HepG2 (cell line): Measurements from ENCODE around the gene GNB3. TPM values are rescaled to one million over a fixed set of nuclear protein-coding genes. Genes with fewer than 3 reads are reported as not detected.

Experiments
- DNMT3B ChIP-seq: conservative IDR thresholded peaks from 2 replicates; pipeline ENCODE4 v1.6.1; 2016; ENCODE audit warnings: missing biosample characterization, control low read depth
- KDM5B ChIP-seq: sonication (generic); formaldehyde crosslinking; IDR thresholded peaks from 2 replicates; pipeline ENCODE4 v1.4.0; 2020; ENCODE audit warnings: missing genetic modification reagents, mild to moderate bottlenecking, borderline replicate concordance
- MEIS1 ChIP-seq: sonication (generic); formaldehyde crosslinking; IDR thresholded peaks from 2 replicates; pipeline ENCODE4 v1.9.0; 2021; ENCODE audit warnings: mild to moderate bottlenecking, missing genetic modification reagents, moderate library complexity, borderline replicate concordance
- NCOA1 ChIP-seq: sonication (generic); formaldehyde crosslinking; IDR thresholded peaks from 2 replicates; pipeline ENCODE4 v1.9.0; 2021; ENCODE audit warnings: missing genetic modification reagents
- RBAK ChIP-seq: sonication (generic); formaldehyde crosslinking; IDR thresholded peaks from 2 replicates; pipeline ENCODE4 v1.5.1; 2020; ENCODE audit warnings: mild to moderate bottlenecking, missing genetic modification reagents
- RNF2 ChIP-seq: fragments of 450-650 bp; conservative IDR thresholded peaks from 2 replicates; pipeline ENCODE4 v1.6.1; 2016; ENCODE audit warnings: low read depth
- SRSF4 ChIP-seq: fragments of 200-400 bp; formaldehyde crosslinking; IDR thresholded peaks from one replicate; pipeline ENCODE4 v1.6.1; 2018; ENCODE audit warnings: mild to moderate bottlenecking, low read depth, low read length, moderate library complexity; ENCODE audit not compliant: poor library complexity, severe bottlenecking
- TCF12 ChIP-seq, 2 experiments: fragments of 450-650 bp in 1 of 2; sonication (generic) in 1 of 2; formaldehyde crosslinking in 1 of 2; IDR thresholded peaks; 2 replicates each; pipeline versions ENCODE4 v1.6.1 to v1.8.0; 2017 to 2022; ENCODE audit warnings: antibody characterized with exemption in 1 of 2, mild to moderate bottlenecking in 1 of 2, missing genetic modification reagents in 1 of 2, moderate library complexity in 1 of 2
- TSC22D2 ChIP-seq: sonication (generic); formaldehyde crosslinking; IDR thresholded peaks from 2 replicates; pipeline ENCODE4 v1.5.1; 2020; ENCODE audit warnings: missing genetic modification reagents, mild to moderate bottlenecking, borderline replicate concordance
- ZNF644 ChIP-seq: IDR thresholded peaks from 2 replicates; pipeline ENCODE4 v1.6.1; 2016; ENCODE audit warnings: low read depth
- ZNF75D ChIP-seq: sonication (generic); formaldehyde crosslinking; IDR thresholded peaks from 2 replicates; pipeline ENCODE4 v1.8.1; 2023; ENCODE audit warnings: missing genetic modification reagents, mild to moderate bottlenecking, borderline replicate concordance
- ZNF766 ChIP-seq: sonication (generic); formaldehyde crosslinking; IDR thresholded peaks from 2 replicates; pipeline ENCODE4 v1.5.0; 2020; ENCODE audit warnings: missing genetic modification reagents, borderline replicate concordance
- ZSCAN22 ChIP-seq: sonication (generic); formaldehyde crosslinking; IDR thresholded peaks from 2 replicates; pipeline ENCODE4 v1.4.0; 2020; ENCODE audit warnings: mild to moderate bottlenecking, missing genetic modification reagents
- polyA plus RNA-seq, 8 experiments: library from polyadenylated mRNA; depleted of rRNA in 3 of 8; stranded (reverse) in 7 of 8; unstranded in 1 of 8; fragments of >200 nt; fragmentation: Illumina TruSeq in 4 of 8; extraction: Trizol in 4 of 8; gene quantifications; 2 replicates each; pipeline versions ENCODE4 v1.2.1 to v1.2.3, GENCODE V29; 2011 to 2016; ENCODE audit warnings: low read depth in 4 of 8, missing spikeins in 1 of 8, mixed read lengths in 1 of 8; ENCODE audit not compliant: insufficient read depth in 1 of 8
- total RNA-seq, 5 experiments: library from RNA; depleted of rRNA; stranded (reverse); fragments of >200 nt; fragmentation: Illumina TruSeq; extraction: Trizol; gene quantifications; 2 replicates each; pipeline ENCODE4 v1.2.3, GENCODE V29; 2016; ENCODE audit warnings: low read depth in 1 of 5
- TF ChIP-seq, protein P1 (sequence below): sonication (generic); formaldehyde crosslinking; IDR thresholded peaks from 2 replicates; pipeline ENCODE4 v1.8.1; 2023; ENCODE audit warnings: mild to moderate bottlenecking, inconsistent platforms, moderate library complexity, missing genetic modification reagents, borderline replicate concordance
- TF ChIP-seq, protein P2 (sequence below): sonication (generic); formaldehyde crosslinking; IDR thresholded peaks from 2 replicates; pipeline ENCODE4 v1.8.1; 2022; ENCODE audit warnings: low read depth, mild to moderate bottlenecking, missing genetic modification reagents
- TF ChIP-seq, protein P3 (sequence below): sonication (generic); formaldehyde crosslinking; IDR thresholded peaks from 2 replicates; pipeline ENCODE4 v1.4.0; 2020; ENCODE audit warnings: missing genetic modification reagents
- TF ChIP-seq, protein P4 (sequence below): sonication (generic); formaldehyde crosslinking; IDR thresholded peaks from 2 replicates; pipeline ENCODE4 v1.8.0; 2022; ENCODE audit warnings: mild to moderate bottlenecking, missing genetic modification reagents, moderate library complexity
- TF ChIP-seq, protein P5 (sequence below): sonication (generic); formaldehyde crosslinking; conservative IDR thresholded peaks from 2 replicates; pipeline ENCODE4 v1.4.0; 2020; ENCODE audit warnings: mild to moderate bottlenecking, missing genetic modification reagents, moderate library complexity

The GNB3 gene
- total and polyA plus RNA-seq, 2 of the 13 experiments (the other 11 are each of a cell fraction or from before 2014, with no cell fraction given) = 1.3 to 3.6 TPM

DNA sequence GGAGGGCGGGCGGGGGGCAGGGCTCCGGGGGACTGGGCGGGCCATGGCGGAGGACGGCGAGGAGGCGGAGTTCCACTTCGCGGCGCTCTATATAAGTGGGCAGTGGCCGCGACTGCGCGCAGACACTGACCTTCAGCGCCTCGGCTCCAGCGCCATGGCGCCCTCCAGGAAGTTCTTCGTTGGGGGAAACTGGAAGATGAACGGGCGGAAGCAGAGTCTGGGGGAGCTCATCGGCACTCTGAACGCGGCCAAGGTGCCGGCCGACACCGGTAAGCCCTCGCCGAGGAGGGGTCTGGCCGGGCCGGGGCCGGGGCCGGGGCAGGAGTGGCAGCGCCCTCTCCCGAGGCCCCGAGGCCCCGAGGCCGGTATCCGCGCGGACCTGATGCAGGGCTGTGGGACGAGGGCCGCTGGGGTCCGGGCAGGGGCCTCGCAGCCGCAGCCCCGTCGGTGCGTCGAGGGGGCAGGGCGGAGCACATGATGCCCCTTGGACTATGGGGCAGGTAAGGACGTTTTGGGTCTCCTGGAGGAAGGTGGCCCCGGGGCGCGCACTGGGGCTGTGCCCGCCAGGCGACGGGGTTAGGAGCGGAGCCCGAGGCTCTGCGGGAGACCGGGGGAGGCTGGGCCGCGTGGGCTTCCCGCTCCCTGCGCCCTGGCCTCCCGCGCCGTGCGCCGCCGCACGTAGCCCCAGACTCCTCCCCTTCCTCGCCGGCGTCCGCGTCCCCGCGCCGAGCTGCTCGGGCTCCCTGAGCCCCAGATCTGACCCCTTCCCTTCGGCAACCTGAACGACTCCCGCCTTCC lies 26.9 kb downstream of the GNB3 start, which contains the start of gene TPI1 (continued):
- TF ChIP-seq DNMT3B (CRISPR knock-in tag) (no peak), MEIS1 (CRISPR knock-in tag) (no peak), ZSCAN22 (CRISPR knock-in tag) (no peak), RNF2 (0 out of 2 replicates have a peak, but pooled peaks have one; percentile 45), NCOA1 (CRISPR knock-in tag) (no peak), KDM5B (peak; percentile 83), TSC22D2 (peak; percentile 74; the same call in 1 of the 2 replicates), TCF12 (IDR thresholded peaks at IDR 0.05) (no peak), TCF12 (CRISPR knock-in tag; IDR thresholded peaks at IDR 0.05) (peak; percentile 33; the same call in 1 of the 2 replicates), ZNF644 (CRISPR knock-in tag) (no peak), RBAK (CRISPR knock-in tag) (no peak), SRSF4 (no peak), ZNF766 (0 out of 2 replicates have a peak, but pooled peaks have one; percentile 50), ZNF75D (CRISPR knock-in tag) (no peak)
- TF ChIP-seq, protein P1, sequence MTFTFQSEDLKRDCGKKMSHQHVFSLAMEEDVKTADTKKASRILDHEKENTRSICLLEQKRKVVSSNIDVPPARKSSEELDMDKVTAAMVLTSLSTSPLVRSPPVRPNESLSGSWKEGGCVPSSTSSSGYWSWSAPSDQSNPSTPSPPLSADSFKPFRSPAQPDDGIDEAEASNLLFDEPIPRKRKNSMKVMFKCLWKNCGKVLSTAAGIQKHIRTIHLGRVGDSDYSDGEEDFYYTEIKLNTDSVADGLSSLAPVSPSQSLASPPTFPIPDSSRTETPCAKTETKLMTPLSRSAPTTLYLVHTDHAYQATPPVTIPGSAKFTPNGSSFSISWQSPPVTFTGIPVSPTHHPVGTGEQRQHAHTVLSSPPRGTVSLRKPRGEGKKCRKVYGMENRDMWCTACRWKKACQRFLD (CRISPR knock-in tag) = 0 out of 2 replicates have a peak, but pooled peaks have one; percentile 56
- TF ChIP-seq, protein P2, sequence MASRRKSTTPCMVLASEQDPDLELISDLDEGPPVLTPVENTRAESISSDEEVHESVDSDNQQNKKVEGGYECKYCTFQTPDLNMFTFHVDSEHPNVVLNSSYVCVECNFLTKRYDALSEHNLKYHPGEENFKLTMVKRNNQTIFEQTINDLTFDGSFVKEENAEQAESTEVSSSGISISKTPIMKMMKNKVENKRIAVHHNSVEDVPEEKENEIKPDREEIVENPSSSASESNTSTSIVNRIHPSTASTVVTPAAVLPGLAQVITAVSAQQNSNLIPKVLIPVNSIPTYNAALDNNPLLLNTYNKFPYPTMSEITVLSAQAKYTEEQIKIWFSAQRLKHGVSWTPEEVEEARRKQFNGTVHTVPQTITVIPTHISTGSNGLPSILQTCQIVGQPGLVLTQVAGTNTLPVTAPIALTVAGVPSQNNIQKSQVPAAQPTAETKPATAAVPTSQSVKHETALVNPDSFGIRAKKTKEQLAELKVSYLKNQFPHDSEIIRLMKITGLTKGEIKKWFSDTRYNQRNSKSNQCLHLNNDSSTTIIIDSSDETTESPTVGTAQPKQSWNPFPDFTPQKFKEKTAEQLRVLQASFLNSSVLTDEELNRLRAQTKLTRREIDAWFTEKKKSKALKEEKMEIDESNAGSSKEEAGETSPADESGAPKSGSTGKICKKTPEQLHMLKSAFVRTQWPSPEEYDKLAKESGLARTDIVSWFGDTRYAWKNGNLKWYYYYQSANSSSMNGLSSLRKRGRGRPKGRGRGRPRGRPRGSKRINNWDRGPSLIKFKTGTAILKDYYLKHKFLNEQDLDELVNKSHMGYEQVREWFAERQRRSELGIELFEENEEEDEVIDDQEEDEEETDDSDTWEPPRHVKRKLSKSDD (CRISPR knock-in tag) = no peak
- TF ChIP-seq, protein P3, sequence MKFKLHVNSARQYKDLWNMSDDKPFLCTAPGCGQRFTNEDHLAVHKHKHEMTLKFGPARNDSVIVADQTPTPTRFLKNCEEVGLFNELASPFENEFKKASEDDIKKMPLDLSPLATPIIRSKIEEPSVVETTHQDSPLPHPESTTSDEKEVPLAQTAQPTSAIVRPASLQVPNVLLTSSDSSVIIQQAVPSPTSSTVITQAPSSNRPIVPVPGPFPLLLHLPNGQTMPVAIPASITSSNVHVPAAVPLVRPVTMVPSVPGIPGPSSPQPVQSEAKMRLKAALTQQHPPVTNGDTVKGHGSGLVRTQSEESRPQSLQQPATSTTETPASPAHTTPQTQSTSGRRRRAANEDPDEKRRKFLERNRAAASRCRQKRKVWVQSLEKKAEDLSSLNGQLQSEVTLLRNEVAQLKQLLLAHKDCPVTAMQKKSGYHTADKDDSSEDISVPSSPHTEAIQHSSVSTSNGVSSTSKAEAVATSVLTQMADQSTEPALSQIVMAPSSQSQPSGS (CRISPR knock-in tag) = peak; percentile 67; the same call in 1 of the 2 replicates
- TF ChIP-seq, protein P4, sequence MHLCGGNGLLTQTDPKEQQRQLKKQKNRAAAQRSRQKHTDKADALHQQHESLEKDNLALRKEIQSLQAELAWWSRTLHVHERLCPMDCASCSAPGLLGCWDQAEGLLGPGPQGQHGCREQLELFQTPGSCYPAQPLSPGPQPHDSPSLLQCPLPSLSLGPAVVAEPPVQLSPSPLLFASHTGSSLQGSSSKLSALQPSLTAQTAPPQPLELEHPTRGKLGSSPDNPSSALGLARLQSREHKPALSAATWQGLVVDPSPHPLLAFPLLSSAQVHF (CRISPR knock-in tag) = peak; percentile 39; the same call in 1 of the 2 replicates
- TF ChIP-seq, protein P5, sequence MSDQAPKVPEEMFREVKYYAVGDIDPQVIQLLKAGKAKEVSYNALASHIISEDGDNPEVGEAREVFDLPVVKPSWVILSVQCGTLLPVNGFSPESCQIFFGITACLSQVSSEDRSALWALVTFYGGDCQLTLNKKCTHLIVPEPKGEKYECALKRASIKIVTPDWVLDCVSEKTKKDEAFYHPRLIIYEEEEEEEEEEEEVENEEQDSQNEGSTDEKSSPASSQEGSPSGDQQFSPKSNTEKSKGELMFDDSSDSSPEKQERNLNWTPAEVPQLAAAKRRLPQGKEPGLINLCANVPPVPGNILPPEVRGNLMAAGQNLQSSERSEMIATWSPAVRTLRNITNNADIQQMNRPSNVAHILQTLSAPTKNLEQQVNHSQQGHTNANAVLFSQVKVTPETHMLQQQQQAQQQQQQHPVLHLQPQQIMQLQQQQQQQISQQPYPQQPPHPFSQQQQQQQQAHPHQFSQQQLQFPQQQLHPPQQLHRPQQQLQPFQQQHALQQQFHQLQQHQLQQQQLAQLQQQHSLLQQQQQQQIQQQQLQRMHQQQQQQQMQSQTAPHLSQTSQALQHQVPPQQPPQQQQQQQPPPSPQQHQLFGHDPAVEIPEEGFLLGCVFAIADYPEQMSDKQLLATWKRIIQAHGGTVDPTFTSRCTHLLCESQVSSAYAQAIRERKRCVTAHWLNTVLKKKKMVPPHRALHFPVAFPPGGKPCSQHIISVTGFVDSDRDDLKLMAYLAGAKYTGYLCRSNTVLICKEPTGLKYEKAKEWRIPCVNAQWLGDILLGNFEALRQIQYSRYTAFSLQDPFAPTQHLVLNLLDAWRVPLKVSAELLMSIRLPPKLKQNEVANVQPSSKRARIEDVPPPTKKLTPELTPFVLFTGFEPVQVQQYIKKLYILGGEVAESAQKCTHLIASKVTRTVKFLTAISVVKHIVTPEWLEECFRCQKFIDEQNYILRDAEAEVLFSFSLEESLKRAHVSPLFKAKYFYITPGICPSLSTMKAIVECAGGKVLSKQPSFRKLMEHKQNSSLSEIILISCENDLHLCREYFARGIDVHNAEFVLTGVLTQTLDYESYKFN (CRISPR knock-in tag) = 0 out of 2 replicates have a peak, but pooled peaks have one; percentile 3
